ENCODE results near the gene ACYP2. TPM values are rescaled to one million over a fixed set of nuclear protein-coding genes. Genes with fewer than 3 reads are reported as not detected.
"Not testable (repeated sequence)": the region's sequence is repeated elsewhere in the genome, so short reads cannot be mapped to it uniquely, and the experiment has no call there.

ACYP2 gene
- total RNA-seq, 4 donors from 2014 or later, result 15.4 to 28.7 (median 22.7) TPM

- H3K27me3 ChIP-seq, result no peaks in the 10 kb centered on the region
- no peak overlapping the region for H3K4me3 ChIP-seq
- DNase-seq (ENCODE audit: extremely low spot score), result no peak
- no peaks in the 10 kb centered on the region for H3K36me3 ChIP-seq
- WGBS, result 84% methylated on average over 5 of the region's 5 CpGs
- TF ChIP-seq CTCF (IDR thresholded peaks at IDR 0.05), result no peak
- TF ChIP-seq POLR2A (IDR thresholded peaks at IDR 0.05; ENCODE audit: low read depth), result no peak
- intact Hi-C loops (cut with DNase I), result no loop called here
- H3K27ac ChIP-seq (replicated peaks in 1 of 4), result no peak overlapping the region
- H3K9me3 ChIP-seq, result no peaks in the 10 kb centered on the region
- peaks cover 0 to 26% (median 14%) of the 10 kb centered on the region in 4 donors for H3K4me1 ChIP-seq
These were observed 27.2 kb upstream of the ACYP2 start for GRCh38 chr2:54088191-54088634.

GRCh38 chr2:54088719-54089118 is 26.7 kb upstream of the ACYP2 start:
- no peak for DNase-seq (ENCODE audit: extremely low spot score)
- no peak for TF ChIP-seq CTCF (IDR thresholded peaks at IDR 0.05)
- no peak for TF ChIP-seq POLR2A (IDR thresholded peaks at IDR 0.05; ENCODE audit: low read depth)
- no peak for TF ChIP-seq EP300 (IDR thresholded peaks at IDR 0.05)
- no peak for TF ChIP-seq POLR2AphosphoS5 (IDR thresholded peaks at IDR 0.05)
- intact Hi-C loops (cut with DNase I), result no loop called here
- Histone ChIP-seq H3K4me1 (peaks cover 0 to 26% (median 14%) of the 10 kb centered on the region in 4 donors), H3K27me3 (no peaks in the 10 kb centered on the region), H3K27ac (replicated peaks in 1 of 4) (no peak overlapping the region), H3K9me3 (no peaks in the 10 kb centered on the region), H3K4me3 (no peak overlapping the region), H3K36me3 (no peaks in the 10 kb centered on the region)
- WGBS, result 80% methylated on average over 2 of the region's 2 CpGs

- TF ChIP-seq POLR2AphosphoS5 (IDR thresholded peaks at IDR 0.05) (no peak), POLR2A (IDR thresholded peaks at IDR 0.05; ENCODE audit: low read depth) (no peak), EP300 (IDR thresholded peaks at IDR 0.05) (no peak), CTCF (IDR thresholded peaks at IDR 0.05) (no peak)
- WGBS, result 53% methylated on average over 8 of the region's 8 CpGs
- peaks cover 0 to 26% (median 14%) of the 10 kb centered on the region in 4 donors for H3K4me1 ChIP-seq
- no peaks in the 10 kb centered on the region for H3K9me3 ChIP-seq
- H3K36me3 ChIP-seq, result no peaks in the 10 kb centered on the region
- intact Hi-C loops (cut with DNase I), result no loop called here
- H3K27me3 ChIP-seq, result no peaks in the 10 kb centered on the region
- peak overlapping the region in 2 of 4 donors; percentile 26 to 33 for H3K27ac ChIP-seq (replicated peaks in 1 of 4)
- DNase-seq (ENCODE audit: extremely low spot score), result no peak
- no peak overlapping the region for H3K4me3 ChIP-seq
These were observed 24.8 kb upstream of the ACYP2 start for GRCh38 chr2:54090521-54091117.

- no peaks in the 10 kb centered on the region for H3K9me3 ChIP-seq
- 90% methylated on average over 2 of the region's 4 CpGs for WGBS
- no peak for DNase-seq (ENCODE audit: extremely low spot score)
- H3K4me1 ChIP-seq, result peaks cover 0 to 37% (median 22%) of the 10 kb centered on the region in 4 donors
- no peaks in the 10 kb centered on the region for H3K36me3 ChIP-seq
- TF ChIP-seq CTCF (IDR thresholded peaks at IDR 0.05), result no peak
- no peak for TF ChIP-seq EP300 (IDR thresholded peaks at IDR 0.05)
- TF ChIP-seq POLR2A (IDR thresholded peaks at IDR 0.05; ENCODE audit: low read depth), result no peak
- TF ChIP-seq POLR2AphosphoS5 (IDR thresholded peaks at IDR 0.05), result no peak
- H3K4me3 ChIP-seq, result no peak overlapping the region
- no peaks in the 10 kb centered on the region for H3K27me3 ChIP-seq
- intact Hi-C loops (cut with DNase I), result no loop called here
- H3K27ac ChIP-seq (replicated peaks in 1 of 4), result no peak overlapping the region
These were observed 22.5 kb upstream of the ACYP2 start for GRCh38 chr2:54092940-54093339.

GRCh38 chr2:54095406-54095805 is 20.0 kb upstream of the ACYP2 start:
- peaks cover 0 to 35% (median 19%) of the 10 kb centered on the region in 4 donors for H3K4me1 ChIP-seq
- intact Hi-C loops (cut with DNase I); H3K4me3 ChIP-seq; H3K36me3 ChIP-seq; H3K9me3 ChIP-seq; H3K27me3 ChIP-seq; H3K27ac ChIP-seq (replicated peaks in 1 of 4); DNase-seq (ENCODE audit: extremely low spot score): not testable (repeated sequence)
- 91% methylated on average over 9 of the region's 30 CpGs for WGBS

GRCh38 chr2:54096141-54096540 is 19.3 kb upstream of the ACYP2 start:
- H3K4me1 ChIP-seq, result peaks cover 0 to 28% (median 14%) of the 10 kb centered on the region in 4 donors
- H3K27me3 ChIP-seq; H3K4me3 ChIP-seq; intact Hi-C loops (cut with DNase I); H3K36me3 ChIP-seq; H3K9me3 ChIP-seq; DNase-seq (ENCODE audit: extremely low spot score); H3K27ac ChIP-seq (replicated peaks in 1 of 4): not testable (repeated sequence)
- WGBS, result 73% methylated on average over 3 of the region's 26 CpGs
